CD4-positive, CD25-positive, alpha-beta regulatory T cell (primary cell): ENCODE results near the gene KLHDC10. TPM values are rescaled to one million over a fixed set of nuclear protein-coding genes. Genes with fewer than 3 reads are reported as not detected.
A peak's percentile ranks its signal among the peaks of the same experiment; 100 is the strongest.

Source experiments
- ATAC-seq, 2 donors: fragments of 150-1000 bp; cut with Tn5 transposase; one replicate each; pipeline ENCODE4 v1.10.0; 2021; ENCODE audit warnings: low read depth in 2 of 2, moderate number of reproducible peaks in 2 of 2, moderate library complexity in 1 of 2
- DNase-seq, 3 donors: peaks; one replicate each; pipeline versions ENCODE4 v3.0.0 to v3.0.0-alpha.2; 2012 to 2022; ENCODE audit warnings: mixed read lengths in 1 of 3
- H3K27ac ChIP-seq: one replicate; pipeline ENCODE4 v1.7.0; 2013; ENCODE audit warnings: mild to moderate bottlenecking, low read length; ENCODE audit not compliant: insufficient read depth, poor library complexity, severe bottlenecking
- H3K27me3 ChIP-seq: one replicate; pipeline ENCODE4 v1.7.0; 2013; ENCODE audit warnings: low read length; ENCODE audit not compliant: control insufficient read depth, insufficient read depth
- H3K36me3 ChIP-seq: one replicate; pipeline ENCODE4 v1.7.0; 2013; ENCODE audit warnings: mild to moderate bottlenecking, low read length, moderate library complexity; ENCODE audit not compliant: control insufficient read depth, insufficient read depth
- H3K4me1 ChIP-seq: 2 replicates; pipeline ENCODE4 v1.7.0; 2013; ENCODE audit warnings: mild to moderate bottlenecking, low read length; ENCODE audit not compliant: insufficient read depth, control insufficient read depth, poor library complexity, severe bottlenecking
- H3K4me3 ChIP-seq: one replicate; pipeline ENCODE4 v1.7.0; 2013; ENCODE audit warnings: low read depth, mild to moderate bottlenecking, low read length, moderate library complexity
- H3K9me3 ChIP-seq, 2 experiments: 1 replicate in 1 of 2; 2 replicates in 1 of 2; pipeline ENCODE4 v1.7.0; 2013; ENCODE audit warnings: low read length in 2 of 2, mild to moderate bottlenecking in 1 of 2, moderate library complexity in 1 of 2; ENCODE audit not compliant: control insufficient read depth in 2 of 2
- H3K27ac Mint-ChIP-seq, 3 donors: one replicate each; pipeline ENCODE4 v1.8.0; 2020 to 2022; ENCODE audit warnings: mild to moderate bottlenecking in 3 of 3, mixed read lengths in 3 of 3, moderate library complexity in 2 of 3
- H3K27me3 Mint-ChIP-seq: one replicate; pipeline ENCODE4 v1.8.0; 2022; ENCODE audit warnings: mild to moderate bottlenecking, mixed read lengths
- H3K36me3 Mint-ChIP-seq: one replicate; pipeline ENCODE4 v1.8.0; 2020; ENCODE audit warnings: mixed read lengths
- H3K4me1 Mint-ChIP-seq, 4 donors: one replicate each; pipeline ENCODE4 v1.8.0; 2020 to 2022; ENCODE audit warnings: mixed read lengths in 4 of 4, mild to moderate bottlenecking in 1 of 4
- H3K4me3 Mint-ChIP-seq, 4 donors: one replicate each; pipeline ENCODE4 v1.8.0; 2020 to 2022; ENCODE audit warnings: mild to moderate bottlenecking in 4 of 4, mixed read lengths in 4 of 4, moderate library complexity in 3 of 4
- H3K9me3 Mint-ChIP-seq, 7 donors: one replicate each; pipeline ENCODE4 v1.8.0; 2020 to 2022; ENCODE audit warnings: mixed read lengths in 7 of 7, mild to moderate bottlenecking in 3 of 7, moderate library complexity in 2 of 7
- polyA plus RNA-seq, 4 donors: library from polyadenylated mRNA; unstranded; fragments of 300-500 nt; fragmentation: Illumina TruSeq; gene quantifications; one replicate each; pipeline ENCODE4 v1.2.3, GENCODE V29; 2021
- total RNA-seq: library from RNA; stranded (reverse); gene quantifications from one replicate; pipeline ENCODE4 v1.2.3, GENCODE V29; 2022

Gene KLHDC10
- total RNA-seq (16.8 TPM), polyA plus RNA-seq (1 to 10 TPM; 1.3 to 4.7 (median 2.0) TPM)

- Histone ChIP-seq H3K27ac (peak within 1 kb of the TSS; percentile 83), H3K4me3 (peak within 1 kb of the TSS; percentile 93), H3K36me3 (no peaks in the 10 kb centered on the region), H3K9me3 (no peaks in the 10 kb centered on the region), H3K27me3 (no peaks in the 10 kb centered on the region), H3K4me1 (peaks cover 27% of the 10 kb centered on the region)
- peak; percentile 96 to 97 for ATAC-seq
- Mint-ChIP-seq H3K27ac (peak within 1 kb of the TSS; percentile 88 to 97 (median 96)), H3K4me3 (peak within 1 kb of the TSS; percentile 88 to 97 (median 93)), H3K9me3 (no peaks in the 10 kb centered on the region), H3K4me1 (peaks cover 24 to 50% (median 33%) of the 10 kb centered on the region in 4 donors), H3K27me3 (peaks cover 7% of the 10 kb centered on the region), H3K36me3 (peaks cover 6% of the 10 kb centered on the region)
- DNase-seq: peak; percentile 94 to 99 (median 98)
Observed at GRCh38 chr7:130069978-130070860, at the start of gene KLHDC10. Gene KLHDC10 (plus strand): TSS chr7:130070534. CDS start chr7:130070644, 110 bp downstream.

- Mint-ChIP-seq H3K27ac (no peak overlapping the region), H3K4me3 (no peak overlapping the region), H3K4me1 (peaks cover 0 to 3% (median 0%) of the 10 kb centered on the region in 4 donors), H3K27me3 (no peaks in the 10 kb centered on the region), H3K36me3 (peaks cover 26% of the 10 kb centered on the region), H3K9me3 (no peaks in the 10 kb centered on the region)
- H3K4me1 ChIP-seq: no peaks in the 10 kb centered on the region
- no peaks in the 10 kb centered on the region for H3K27me3 ChIP-seq
- ATAC-seq: no peak
- no peak overlapping the region for H3K27ac ChIP-seq
- H3K4me3 ChIP-seq: no peak overlapping the region
- no peak for DNase-seq
- H3K9me3 ChIP-seq: no peaks in the 10 kb centered on the region
- H3K36me3 ChIP-seq: peaks cover 78% of the 10 kb centered on the region
Observed at GRCh38 chr7:130021105-130021834, 49.1 kb upstream of the KLHDC10 start.

- Mint-ChIP-seq H3K36me3 (peaks cover 29% of the 10 kb centered on the region), H3K4me1 (peaks cover 0 to 3% (median 0%) of the 10 kb centered on the region in 4 donors), H3K9me3 (no peaks in the 10 kb centered on the region), H3K27ac (no peak overlapping the region), H3K4me3 (no peak overlapping the region), H3K27me3 (no peaks in the 10 kb centered on the region)
- no peaks in the 10 kb centered on the region for H3K9me3 ChIP-seq
- H3K27me3 ChIP-seq: no peaks in the 10 kb centered on the region
- H3K27ac ChIP-seq: no peak overlapping the region
- no peak overlapping the region for H3K4me3 ChIP-seq
- ATAC-seq: no peak
- DNase-seq: no peak
- peaks cover 83% of the 10 kb centered on the region for H3K36me3 ChIP-seq
- H3K4me1 ChIP-seq: no peaks in the 10 kb centered on the region
Observed at GRCh38 chr7:130022115-130022514, 48.2 kb upstream of the KLHDC10 start.

DNA sequence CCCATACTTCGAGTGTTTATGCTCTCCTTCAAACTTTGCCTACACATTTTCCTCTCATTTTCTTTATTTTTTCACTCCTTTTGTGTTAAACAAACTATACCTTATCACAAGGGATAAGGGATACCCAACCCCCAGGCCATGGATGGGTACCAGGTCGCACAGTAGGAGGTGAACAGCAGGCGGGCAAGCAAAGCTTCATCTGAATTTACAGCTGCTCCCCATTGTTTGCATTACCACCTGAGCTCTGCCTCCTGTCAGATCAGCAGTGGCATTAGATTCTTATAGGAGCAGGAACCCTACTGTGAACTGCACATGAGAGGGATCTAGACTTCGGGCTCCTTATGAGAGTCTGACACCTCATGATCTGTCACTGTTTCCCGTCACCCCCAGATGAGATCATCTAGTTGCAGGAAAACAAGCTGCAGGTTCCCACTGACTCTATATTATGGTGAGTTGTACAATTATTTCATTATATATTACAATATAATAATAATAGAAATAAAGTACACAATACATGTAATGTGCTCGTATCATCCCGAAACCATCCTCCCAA lies 47.6 kb upstream of the KLHDC10 start:
- peaks cover 79% of the 10 kb centered on the region for H3K36me3 ChIP-seq
- Mint-ChIP-seq H3K36me3 (peaks cover 32% of the 10 kb centered on the region), H3K27me3 (no peaks in the 10 kb centered on the region)

DNA sequence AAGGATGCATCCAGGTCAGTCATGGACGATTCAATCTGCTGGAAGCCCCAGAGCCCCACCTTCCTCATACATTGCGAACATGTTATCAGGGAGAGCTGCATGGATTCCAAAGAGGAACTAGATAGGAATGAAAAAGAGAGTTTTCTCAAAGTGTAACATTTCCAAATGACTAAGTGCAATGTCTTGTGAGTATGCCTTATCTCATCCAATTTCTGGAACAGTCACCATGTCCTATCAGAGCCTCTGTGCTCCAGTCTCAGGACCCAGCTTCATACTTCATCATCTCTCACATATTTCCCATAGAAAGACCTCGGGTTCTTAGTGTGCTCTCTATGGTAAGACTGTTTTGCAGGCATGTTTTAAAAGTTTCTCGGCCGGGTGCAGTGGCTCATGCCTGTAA lies 45.9 kb upstream of the KLHDC10 start:
- peaks cover 0 to 3% (median 0%) of the 10 kb centered on the region in 4 donors for H3K4me1 Mint-ChIP-seq

More for the DNA sequence above, 47.6 kb upstream of the KLHDC10 start:
- H3K4me1 Mint-ChIP-seq: peaks cover 0 to 3% (median 0%) of the 10 kb centered on the region in 4 donors
- no peaks in the 10 kb centered on the region for H3K9me3 Mint-ChIP-seq
- no peak overlapping the region for H3K27ac Mint-ChIP-seq
- ATAC-seq (no peak), DNase-seq (no peak)
- no peak overlapping the region for H3K4me3 Mint-ChIP-seq
- Histone ChIP-seq H3K9me3 (no peaks in the 10 kb centered on the region), H3K4me3 (no peak overlapping the region), H3K4me1 (no peaks in the 10 kb centered on the region), H3K27me3 (no peaks in the 10 kb centered on the region), H3K27ac (no peak overlapping the region)

GRCh38 chr7:130032698-130033097 lies 37.6 kb upstream of the KLHDC10 start:
- Histone ChIP-seq H3K4me3 (no peak overlapping the region), H3K4me1 (no peaks in the 10 kb centered on the region), H3K27me3 (no peaks in the 10 kb centered on the region), H3K27ac (no peak overlapping the region), H3K9me3 (no peaks in the 10 kb centered on the region), H3K36me3 (peaks cover 35% of the 10 kb centered on the region)
- Mint-ChIP-seq H3K4me3 (no peak overlapping the region), H3K36me3 (peaks cover 32% of the 10 kb centered on the region), H3K4me1 (peaks cover 0 to 4% (median 3%) of the 10 kb centered on the region in 4 donors), H3K27me3 (no peaks in the 10 kb centered on the region), H3K9me3 (no peaks in the 10 kb centered on the region), H3K27ac (no peak overlapping the region)
- ATAC-seq (no peak), DNase-seq (no peak)

More for the DNA sequence above, 45.9 kb upstream of the KLHDC10 start:
- ATAC-seq: no peak
- Mint-ChIP-seq H3K36me3 (peaks cover 25% of the 10 kb centered on the region), H3K27ac (no peak overlapping the region), H3K4me3 (no peak overlapping the region), H3K9me3 (no peaks in the 10 kb centered on the region), H3K27me3 (no peaks in the 10 kb centered on the region)
- DNase-seq: no peak
- H3K36me3 ChIP-seq: peaks cover 73% of the 10 kb centered on the region
- H3K4me1 ChIP-seq: no peaks in the 10 kb centered on the region
- no peak overlapping the region for H3K27ac ChIP-seq
- H3K9me3 ChIP-seq: no peaks in the 10 kb centered on the region
- H3K4me3 ChIP-seq: no peak overlapping the region
- no peaks in the 10 kb centered on the region for H3K27me3 ChIP-seq

DNA sequence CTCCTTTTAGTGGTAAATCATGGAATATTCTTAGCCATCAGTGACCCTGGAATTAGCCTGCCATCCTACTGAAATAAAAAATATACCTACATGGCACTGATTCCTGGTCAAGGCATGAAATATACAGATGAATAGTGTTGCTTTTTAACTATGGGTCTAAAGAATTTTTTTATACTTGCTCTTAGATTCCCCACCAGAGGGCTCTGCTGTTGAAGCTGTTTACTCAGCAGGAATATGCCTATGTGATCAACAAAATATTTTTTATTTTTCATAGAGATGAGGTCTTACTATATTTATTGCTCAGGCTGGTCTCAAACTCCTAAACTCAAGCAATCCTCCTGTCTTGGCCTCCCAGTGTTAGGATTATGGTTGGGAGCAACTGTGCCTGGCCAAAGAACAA lies 32.6 kb upstream of the KLHDC10 start:
- Mint-ChIP-seq H3K4me1 (peaks cover 0 to 3% (median 0%) of the 10 kb centered on the region in 4 donors), H3K9me3 (no peaks in the 10 kb centered on the region), H3K36me3 (peaks cover 24% of the 10 kb centered on the region), H3K4me3 (no peak overlapping the region), H3K27me3 (no peaks in the 10 kb centered on the region), H3K27ac (no peak overlapping the region)
- DNase-seq (no peak), ATAC-seq (no peak)
- Histone ChIP-seq H3K4me1 (no peaks in the 10 kb centered on the region), H3K27me3 (no peaks in the 10 kb centered on the region), H3K36me3 (peaks cover 34% of the 10 kb centered on the region), H3K9me3 (no peaks in the 10 kb centered on the region), H3K27ac (no peak overlapping the region), H3K4me3 (no peak overlapping the region)
